Mesendoderm (in vitro differentiated cells): ENCODE results near the gene DNAI4.

Source experiments
- DNase-seq: peaks from one replicate; pipeline ENCODE4 v3.0.0; 2013
- H2AK5ac ChIP-seq: 2 replicates; pipeline ENCODE4 v1.6.1; 2013; ENCODE audit warnings: low read length, inconsistent platforms
- H2BK120ac ChIP-seq: 2 replicates; pipeline ENCODE4 v1.6.1; 2013; ENCODE audit warnings: low read depth, mild to moderate bottlenecking, low read length, moderate library complexity, mixed read lengths
- H2BK15ac ChIP-seq: replicated peaks from 2 replicates; pipeline ENCODE4 v1.6.1; 2013; ENCODE audit warnings: low read depth, mild to moderate bottlenecking, moderate library complexity
- H2BK5ac ChIP-seq: 2 replicates; pipeline ENCODE4 v1.6.1; 2013; ENCODE audit warnings: low read length, inconsistent platforms
- H3K18ac ChIP-seq: 2 replicates; pipeline ENCODE4 v1.6.1; 2013; ENCODE audit warnings: mild to moderate bottlenecking, low read length, mixed read lengths
- H3K23ac ChIP-seq: one replicate; pipeline ENCODE4 v1.6.1; 2013; ENCODE audit warnings: low read length
- H3K27ac ChIP-seq: 2 replicates; pipeline ENCODE4 v1.5.1; 2013; ENCODE audit warnings: low read depth, mild to moderate bottlenecking, inconsistent platforms, low read length, moderate library complexity
- H3K27me3 ChIP-seq: 2 replicates; pipeline ENCODE4 v1.6.1; 2013; ENCODE audit warnings: low read length, control low read depth, mild to moderate bottlenecking, inconsistent platforms; ENCODE audit not compliant: insufficient read depth, poor library complexity
- H3K36me3 ChIP-seq: 2 replicates; pipeline ENCODE4 v1.6.1; 2013; ENCODE audit warnings: low read length, inconsistent platforms; ENCODE audit not compliant: control insufficient read depth, insufficient read depth
- H3K4ac ChIP-seq: one replicate; pipeline ENCODE4 v1.6.1; 2013; ENCODE audit warnings: low read depth, mild to moderate bottlenecking, low read length, moderate library complexity
- H3K4me1 ChIP-seq: 2 replicates; pipeline ENCODE4 v1.6.1; 2013; ENCODE audit warnings: low read depth, low read length, inconsistent platforms; ENCODE audit not compliant: control insufficient read depth
- H3K4me2 ChIP-seq: 2 replicates; pipeline ENCODE4 v1.6.1; 2013; ENCODE audit warnings: low read length
- H3K4me3 ChIP-seq: 2 replicates; pipeline ENCODE4 v1.5.1; 2013; ENCODE audit warnings: mild to moderate bottlenecking, low read length
- H3K56ac ChIP-seq: one replicate; pipeline ENCODE4 v1.6.1; 2013; ENCODE audit warnings: low read length
- H3K79me1 ChIP-seq: 2 replicates; pipeline ENCODE4 v1.6.1; 2013; ENCODE audit warnings: low read length, inconsistent platforms
- H3K79me2 ChIP-seq: 2 replicates; pipeline ENCODE4 v1.6.1; 2013; ENCODE audit warnings: mild to moderate bottlenecking, low read length; ENCODE audit not compliant: control insufficient read depth, insufficient read depth
- H3K9ac ChIP-seq: 2 replicates; pipeline ENCODE4 v1.6.1; 2013; ENCODE audit warnings: low read length, inconsistent platforms
- H4K5ac ChIP-seq: one replicate; pipeline ENCODE4 v1.6.1; 2013; ENCODE audit warnings: low read length
- H4K8ac ChIP-seq: one replicate; pipeline ENCODE4 v1.6.1; 2013; ENCODE audit warnings: low read depth, mild to moderate bottlenecking, control low read depth, low read length, moderate library complexity
- WGBS: extraction: QIAGEN DNeasy Blood & Tissue Kit; methylation state at CpG from one replicate; pipeline ENCODE4 v1.1.7; 2013; ENCODE audit warnings: low lambda C conversion rate, missing lambda C conversion rate; ENCODE audit not compliant: insufficient coverage; ENCODE audit errors: extremely low coverage; 5-methylcytosine and 5-hydroxymethylcytosine counted together

DNAI4 gene

GRCh38 chr1:66931590-66931989 lies 6.9 kb upstream of the DNAI4 start:
- H3K9ac ChIP-seq = peak overlapping the region; percentile 90
- H3K4me1 ChIP-seq = no peaks in the 10 kb centered on the region
- H4K5ac ChIP-seq = no peak overlapping the region
- peaks cover 31% of the 10 kb centered on the region for H3K79me2 ChIP-seq
- no peaks in the 10 kb centered on the region for H3K27me3 ChIP-seq
- H2AK5ac ChIP-seq = peak overlapping the region; percentile 83
- no peak for DNase-seq
- H2BK15ac ChIP-seq = no peak overlapping the region
- no peak overlapping the region for H3K18ac ChIP-seq
- no peaks in the 10 kb centered on the region for H3K36me3 ChIP-seq
- no CpG with 5 or more reads among the region's 4 CpGs for WGBS
- H3K79me1 ChIP-seq = no peaks in the 10 kb centered on the region
- no peak overlapping the region for H2BK5ac ChIP-seq
- H3K4ac ChIP-seq = no peak overlapping the region
- no peak overlapping the region for H4K8ac ChIP-seq
- H3K56ac ChIP-seq = peak overlapping the region; percentile 80
- H3K27ac ChIP-seq = no peak overlapping the region
- H3K23ac ChIP-seq = no peak overlapping the region
- H3K4me2 ChIP-seq = peak overlapping the region; percentile 61
- no peak overlapping the region for H2BK120ac ChIP-seq
- peak overlapping the region; percentile 33 for H3K4me3 ChIP-seq

DNA sequence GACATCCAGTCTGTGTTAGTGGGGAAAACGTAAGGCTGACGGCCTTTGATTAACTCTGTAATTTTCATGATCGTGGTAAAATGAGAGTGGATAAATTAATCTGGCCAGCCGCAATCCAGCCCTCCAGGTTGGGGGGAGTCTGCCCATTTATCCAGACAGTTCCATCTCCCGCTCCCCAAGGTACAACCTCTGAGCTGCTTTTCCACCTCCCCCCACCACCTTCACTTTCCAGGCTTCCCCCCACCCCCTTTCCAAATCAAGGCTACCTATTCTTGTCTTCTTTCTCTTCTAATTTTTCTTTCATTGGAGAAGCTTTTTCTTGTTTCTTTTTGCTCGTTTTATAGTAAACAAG lies 6.1 kb upstream of the DNAI4 start:
- Histone ChIP-seq H2BK120ac (no peak overlapping the region), H3K4ac (peak overlapping the region; percentile 60), H3K23ac (no peak overlapping the region), H2BK15ac (no peak overlapping the region), H2AK5ac (no peak overlapping the region), H3K9ac (peak overlapping the region; percentile 90), H4K8ac (no peak overlapping the region), H4K5ac (no peak overlapping the region), H3K27me3 (no peaks in the 10 kb centered on the region), H3K56ac (peak overlapping the region; percentile 93), H3K27ac (peak overlapping the region; percentile 94), H3K4me2 (peak overlapping the region; percentile 53), H2BK5ac (peak overlapping the region; percentile 39), H3K79me2 (peaks cover 28% of the 10 kb centered on the region), H3K18ac (peak overlapping the region; percentile 79), H3K4me1 (no peaks in the 10 kb centered on the region), H3K36me3 (no peaks in the 10 kb centered on the region), H3K4me3 (peak overlapping the region; percentile 90), H3K79me1 (no peaks in the 10 kb centered on the region)
- no peak for DNase-seq
- no CpG with 5 or more reads among the region's 6 CpGs for WGBS

- peak overlapping the region; percentile 93 for H3K56ac ChIP-seq
- H4K5ac ChIP-seq = no peak overlapping the region
- no CpG with 5 or more reads among the region's 83 CpGs for WGBS
- H3K23ac ChIP-seq = no peak overlapping the region
- H3K27me3 ChIP-seq = no peaks in the 10 kb centered on the region
- peaks cover 28% of the 10 kb centered on the region for H3K79me2 ChIP-seq
- H3K4ac ChIP-seq = peak overlapping the region; percentile 60
- peak overlapping the region; percentile 79 for H3K18ac ChIP-seq
- H3K79me1 ChIP-seq = no peaks in the 10 kb centered on the region
- DNase-seq = peak; percentile 98
- H3K9ac ChIP-seq = peak overlapping the region; percentile 90
- H3K36me3 ChIP-seq = no peaks in the 10 kb centered on the region
- H3K27ac ChIP-seq = peak overlapping the region; percentile 94
- H3K4me3 ChIP-seq = peak overlapping the region; percentile 90
- no peak overlapping the region for H2BK120ac ChIP-seq
- no peaks in the 10 kb centered on the region for H3K4me1 ChIP-seq
- no peak overlapping the region for H2BK15ac ChIP-seq
- peak overlapping the region; percentile 39 for H2BK5ac ChIP-seq
- no peak overlapping the region for H4K8ac ChIP-seq
- H2AK5ac ChIP-seq = no peak overlapping the region
- peak overlapping the region; percentile 53 for H3K4me2 ChIP-seq
These were observed 5.6 kb upstream of the DNAI4 start for GRCh38 chr1:66929999-66930822.

GRCh38 chr1:66929691-66929998 lies 5.0 kb upstream of the DNAI4 start:
- no peaks in the 10 kb centered on the region for H3K36me3 ChIP-seq
- H4K8ac ChIP-seq = peak overlapping the region; percentile 28
- no peak overlapping the region for H3K4ac ChIP-seq
- H2AK5ac ChIP-seq = no peak overlapping the region
- peaks cover 25% of the 10 kb centered on the region for H3K79me2 ChIP-seq
- no peak overlapping the region for H3K23ac ChIP-seq
- H2BK5ac ChIP-seq = no peak overlapping the region
- H2BK15ac ChIP-seq = no peak overlapping the region
- peak overlapping the region; percentile 11 for H3K56ac ChIP-seq
- H3K27me3 ChIP-seq = no peaks in the 10 kb centered on the region
- no peak overlapping the region for H3K4me3 ChIP-seq
- H3K79me1 ChIP-seq = no peaks in the 10 kb centered on the region
- no peaks in the 10 kb centered on the region for H3K4me1 ChIP-seq
- H3K4me2 ChIP-seq = peak overlapping the region; percentile 38
- no peak overlapping the region for H3K18ac ChIP-seq
- peak overlapping the region; percentile 48 for H3K9ac ChIP-seq
- no peak for DNase-seq
- H2BK120ac ChIP-seq = no peak overlapping the region
- no peak overlapping the region for H4K5ac ChIP-seq
- H3K27ac ChIP-seq = no peak overlapping the region
- no CpG with 5 or more reads among the region's 9 CpGs for WGBS

- DNase-seq = no peak
These were observed 4.6 kb upstream of the DNAI4 start for GRCh38 chr1:66929146-66929688.

More at GRCh38 chr1:66929146-66929688, 4.6 kb upstream of the DNAI4 start:
- Histone ChIP-seq H2BK120ac (no peak overlapping the region), H3K4me3 (no peak overlapping the region), H3K27me3 (no peaks in the 10 kb centered on the region), H3K79me1 (no peaks in the 10 kb centered on the region), H4K8ac (peak overlapping the region; percentile 28), H3K4ac (no peak overlapping the region), H3K56ac (peak overlapping the region; percentile 11), H3K18ac (no peak overlapping the region), H3K4me1 (no peaks in the 10 kb centered on the region), H4K5ac (no peak overlapping the region), H3K23ac (no peak overlapping the region), H3K79me2 (peaks cover 22% of the 10 kb centered on the region), H2AK5ac (no peak overlapping the region), H3K9ac (no peak overlapping the region), H3K36me3 (no peaks in the 10 kb centered on the region), H3K27ac (no peak overlapping the region), H2BK5ac (no peak overlapping the region), H3K4me2 (peak overlapping the region; percentile 38), H2BK15ac (no peak overlapping the region)
- no CpG with 5 or more reads among the region's 3 CpGs for WGBS
